ENCODE results near the gene FAM151B. TPM values are rescaled to one million over a fixed set of nuclear protein-coding genes. Genes with fewer than 3 reads are reported as not detected.
A peak's percentile ranks its signal among the peaks of the same experiment; 100 is the strongest.

The FAM151B gene
- polyA plus RNA-seq, 1 experiment = 4.6 TPM

GRCh38 chr5:80568251-80568650 is 80.4 kb downstream of the FAM151B start:
- CTCF ChIA-PET = no interaction called here
- DNase-seq (ENCODE audit: low read depth, low spot score) = no peak
- no peak for TF ChIP-seq CTCF (IDR thresholded peaks at IDR 0.05; ENCODE audit: low read depth, low read length)
- Histone ChIP-seq H3K4me3 (ENCODE audit: low read depth, low read length) (no peak overlapping the region), H3K9me3 (ENCODE audit: control insufficient read depth, insufficient read depth, low read length) (no peaks in the 10 kb centered on the region; the same call in 1 of the 2 replicates), H3K27ac (ENCODE audit: low read depth, low read length) (no peak overlapping the region), H3K27me3 (ENCODE audit: control insufficient read depth, insufficient read depth, low read length) (peaks cover 61% of the 10 kb centered on the region)
- POLR2A ChIA-PET = no interaction called here

- Histone ChIP-seq H3K9me3 (ENCODE audit: control insufficient read depth, insufficient read depth, low read length) (no peaks in the 10 kb centered on the region; the same call in 1 of the 2 replicates), H3K27me3 (ENCODE audit: control insufficient read depth, insufficient read depth, low read length) (peaks cover 63% of the 10 kb centered on the region), H3K27ac (ENCODE audit: low read depth, low read length) (no peak overlapping the region), H3K4me3 (ENCODE audit: low read depth, low read length) (no peak overlapping the region)
- ChIA-PET POLR2A (interaction anchor here (0.6 kb wide), 1 partner anchor 200 kb away, joined by 5 read pairs; no protein-coding TSS in a partner anchor), CTCF (interaction anchor here (0.7 kb wide), 1 partner anchor 1288 kb away, joined by 4 read pairs; no protein-coding TSS in a partner anchor)
- no peak for TF ChIP-seq CTCF (IDR thresholded peaks at IDR 0.05; ENCODE audit: low read depth, low read length)
- DNase-seq (ENCODE audit: low read depth, low spot score) = no peak
These were observed 81.4 kb downstream of the FAM151B start for GRCh38 chr5:80569086-80569960.

GRCh38 chr5:80569961-80570786 is 82.3 kb downstream of the FAM151B start, which contains the start of gene ANKRD34B:
ANKRD34B (minus strand) TSS chr5:80570280; CDS start chr5:80560019, 10,261 bp downstream.
- ChIA-PET POLR2A (no interaction called here), CTCF (no interaction called here)
- Histone ChIP-seq H3K27me3 (ENCODE audit: control insufficient read depth, insufficient read depth, low read length) (peaks cover 60% of the 10 kb centered on the region), H3K27ac (ENCODE audit: low read depth, low read length) (no peak within 1 kb of the TSS), H3K9me3 (ENCODE audit: control insufficient read depth, insufficient read depth, low read length) (no peaks in the 10 kb centered on the region; the same call in 1 of the 2 replicates), H3K4me3 (ENCODE audit: low read depth, low read length) (peak within 1 kb of the TSS; percentile 36)
- no peak for DNase-seq (ENCODE audit: low read depth, low spot score)
- no peak for TF ChIP-seq CTCF (IDR thresholded peaks at IDR 0.05; ENCODE audit: low read depth, low read length)

GRCh38 chr5:80573062-80573461 is 85.2 kb downstream of the FAM151B start:
- no peak for TF ChIP-seq CTCF (IDR thresholded peaks at IDR 0.05; ENCODE audit: low read depth, low read length)
- Histone ChIP-seq H3K27me3 (ENCODE audit: control insufficient read depth, insufficient read depth, low read length) (peaks cover 48% of the 10 kb centered on the region), H3K27ac (ENCODE audit: low read depth, low read length) (no peak overlapping the region), H3K9me3 (ENCODE audit: control insufficient read depth, insufficient read depth, low read length) (no peaks in the 10 kb centered on the region; the same call in 1 of the 2 replicates), H3K4me3 (ENCODE audit: low read depth, low read length) (no peak overlapping the region)
- ChIA-PET CTCF (no interaction called here), POLR2A (no interaction called here)
- no peak for DNase-seq (ENCODE audit: low read depth, low spot score)
